ENCODE data around the gene CAT.
"Not testable (repeated sequence)": the region's sequence is repeated elsewhere in the genome, so short reads cannot be mapped to it uniquely, and the experiment has no call there.

The CAT gene

GRCh38 chr11:34438529-34439507 lies at the start of gene CAT:
Gene CAT (plus strand): TSS chr11:34438934. CDS start chr11:34439014, 80 bp downstream.
- peak; percentile 99 for DNase-seq

GRCh38 chr11:34394771-34395300 lies 43.9 kb upstream of the CAT start:
- DNase-seq = no peak

- no peak for DNase-seq
These were observed 42.7 kb upstream of the CAT start for GRCh38 chr11:34395916-34396550.

GRCh38 chr11:34397120-34397519 lies 41.6 kb upstream of the CAT start:
- no peak for DNase-seq

- DNase-seq = no peak
These were observed 40.9 kb upstream of the CAT start for GRCh38 chr11:34397811-34398210.

GRCh38 chr11:34403431-34403830 lies 35.3 kb upstream of the CAT start:
- DNase-seq = no peak

GRCh38 chr11:34404280-34404679 lies 34.5 kb upstream of the CAT start:
- no peak for DNase-seq

- no peak for DNase-seq
These were observed 33.5 kb upstream of the CAT start for GRCh38 chr11:34405079-34405858.

- DNase-seq = no peak
These were observed 32.3 kb upstream of the CAT start for GRCh38 chr11:34406413-34406812.

GRCh38 chr11:34407121-34407813 lies 31.5 kb upstream of the CAT start:
- DNase-seq = no peak

- no peak for DNase-seq
These were observed 30.1 kb upstream of the CAT start for GRCh38 chr11:34408580-34409172.

GRCh38 chr11:34411111-34411510 lies 27.6 kb upstream of the CAT start:
- DNase-seq = no peak

GRCh38 chr11:34411791-34412190 lies 26.9 kb upstream of the CAT start:
- DNase-seq = no peak

GRCh38 chr11:34413263-34413662 lies 25.5 kb upstream of the CAT start:
- DNase-seq = no peak

GRCh38 chr11:34415538-34415937 lies 23.2 kb upstream of the CAT start:
- DNase-seq = no peak

GRCh38 chr11:34416088-34416487 lies 22.6 kb upstream of the CAT start:
- no peak for DNase-seq

- no peak for DNase-seq
These were observed 22.0 kb upstream of the CAT start for GRCh38 chr11:34416766-34417165.

- no peak for DNase-seq
These were observed 21.5 kb upstream of the CAT start for GRCh38 chr11:34417202-34417601.

- no peak for DNase-seq
These were observed 19.6 kb upstream of the CAT start for GRCh38 chr11:34419158-34419557.

- DNase-seq = peak; percentile 8
These were observed 15.4 kb upstream of the CAT start for GRCh38 chr11:34423300-34423699.

- not testable (repeated sequence) for DNase-seq
These were observed 13.9 kb upstream of the CAT start for GRCh38 chr11:34424826-34425225.

- no peak for DNase-seq
These were observed 13.4 kb upstream of the CAT start for GRCh38 chr11:34425360-34425759.
